Measurements from ENCODE around the gene S100PBP. TPM values are rescaled to one million over a fixed set of nuclear protein-coding genes. Genes with fewer than 3 reads are reported as not detected.

S100PBP gene
- total and polyA plus RNA-seq, 9 of the 15 experiments (the other 6 are each of a cell fraction or from before 2014, with no cell fraction given), result 22.9 to 60.2 (median 32.9) TPM

GRCh38 chr1:32870615-32871363, 53.3 kb downstream of the S100PBP start, which contains the start of gene FNDC5 (continued):
- TF ChIP-seq CREB3L1 (IDR thresholded peaks at IDR 0.05; ENCODE audit: borderline replicate concordance, low read depth) (no peak), ZNF76 (CRISPR knock-in tag; IDR thresholded peaks at IDR 0.05; ENCODE audit: borderline replicate concordance) (no peak), KLF16 (IDR thresholded peaks at IDR 0.05) (no peak), DDX20 (tag; IDR thresholded peaks at IDR 0.05; ENCODE audit: low read depth) (no peak), RBM22 (IDR thresholded peaks at IDR 0.05; ENCODE audit: low read depth, low read length, poor library complexity, severe bottlenecking) (no peak), DACH1 (IDR thresholded peaks at IDR 0.05; ENCODE audit: partially characterized antibody) (no peak), EGR1 (conservative IDR thresholded peaks at IDR 0.05) (peak; percentile 86), PRMT5 (CRISPR knock-in tag; IDR thresholded peaks at IDR 0.05) (no peak), ZBTB2 (IDR thresholded peaks at IDR 0.05) (no peak), KAT7 (CRISPR knock-in tag; IDR thresholded peaks at IDR 0.05; ENCODE audit: borderline replicate concordance) (no peak), ZNF655 (CRISPR knock-in tag; IDR thresholded peaks at IDR 0.05) (no peak), GATAD2A (IDR thresholded peaks at IDR 0.05) (no peak), ZBTB1 (CRISPR knock-in tag; IDR thresholded peaks at IDR 0.05; ENCODE audit: borderline replicate concordance, low read depth) (peak; percentile 60), TSC22D4 (tag; IDR thresholded peaks at IDR 0.05) (no peak), HNRNPK (IDR thresholded peaks at IDR 0.05; ENCODE audit: low read depth, low read length, poor library complexity, severe bottlenecking) (no peak), BRD4 (IDR thresholded peaks at IDR 0.05) (no peak), VEZF1 (CRISPR knock-in tag; IDR thresholded peaks at IDR 0.05) (peak; percentile 78), RHOXF2B (CRISPR knock-in tag; conservative IDR thresholded peaks at IDR 0.05) (no peak), ETV5 (CRISPR knock-in tag; IDR thresholded peaks at IDR 0.05; ENCODE audit: low read depth) (no peak), FOXP1 (CRISPR knock-in tag; IDR thresholded peaks at IDR 0.05) (no peak), FOXJ3 (CRISPR knock-in tag; IDR thresholded peaks at IDR 0.05) (no peak), ZC3H4 (CRISPR knock-in tag; IDR thresholded peaks at IDR 0.05; ENCODE audit: borderline replicate concordance) (no peak), RB1 (IDR thresholded peaks at IDR 0.05; ENCODE audit: low read depth) (peak; percentile 43; the same call in 1 of the 2 replicates), ZNF644 (tag; IDR thresholded peaks at IDR 0.05; ENCODE audit: low read depth) (no peak)

Measured in K562 (cell line).